ENCODE results near the gene MAGI2. TPM values are rescaled to one million over a fixed set of nuclear protein-coding genes. Genes with fewer than 3 reads are reported as not detected.

MAGI2 gene
- total RNA-seq, 1 experiment from 2014 or later: 0.07 TPM

DNA sequence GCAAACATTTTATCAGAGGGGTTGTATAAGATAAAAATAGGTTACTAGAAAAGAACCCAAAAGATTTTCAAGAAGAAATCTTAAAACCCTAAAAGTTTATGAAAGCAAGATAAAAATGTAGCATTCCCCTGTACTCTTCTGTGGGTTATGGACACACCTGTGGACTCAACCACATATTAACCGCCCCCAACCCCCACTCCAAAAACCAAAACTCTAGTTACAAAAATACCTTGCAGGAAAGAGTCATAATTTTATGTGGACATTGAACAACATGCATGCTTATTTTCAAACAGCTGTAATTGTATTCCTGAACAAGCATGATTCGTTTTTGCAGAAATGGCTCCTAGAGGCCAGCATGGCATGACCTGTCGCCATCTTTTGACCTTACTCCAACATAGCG lies 1188.0 kb downstream of the MAGI2 start:
- no TSS peak for BruUV-seq (replicated peaks)
- Mint-ChIP-seq H3K4me1 (ENCODE audit: insufficient read depth, unreplicated experiment) (no peaks in the 10 kb centered on the region), H3K27ac (ENCODE audit: low read depth, unreplicated experiment) (no peak overlapping the region), H3K27me3 (ENCODE audit: insufficient read depth, unreplicated experiment) (peaks cover 26% of the 10 kb centered on the region), H3K4me3 (ENCODE audit: unreplicated experiment) (no peak overlapping the region), H3K9me3 (ENCODE audit: unreplicated experiment) (no peaks in the 10 kb centered on the region), H3K36me3 (ENCODE audit: insufficient read depth, unreplicated experiment) (no peaks in the 10 kb centered on the region)
- no peak for DNase-seq (ENCODE audit: unreplicated experiment)
- ChIA-PET CTCF (interaction anchor here (0.8 kb wide), 1 partner anchor 97 kb away, joined by 3 read pairs; no protein-coding TSS in a partner anchor), POLR2A (no interaction called here)
- TF ChIP-seq, protein P1, sequence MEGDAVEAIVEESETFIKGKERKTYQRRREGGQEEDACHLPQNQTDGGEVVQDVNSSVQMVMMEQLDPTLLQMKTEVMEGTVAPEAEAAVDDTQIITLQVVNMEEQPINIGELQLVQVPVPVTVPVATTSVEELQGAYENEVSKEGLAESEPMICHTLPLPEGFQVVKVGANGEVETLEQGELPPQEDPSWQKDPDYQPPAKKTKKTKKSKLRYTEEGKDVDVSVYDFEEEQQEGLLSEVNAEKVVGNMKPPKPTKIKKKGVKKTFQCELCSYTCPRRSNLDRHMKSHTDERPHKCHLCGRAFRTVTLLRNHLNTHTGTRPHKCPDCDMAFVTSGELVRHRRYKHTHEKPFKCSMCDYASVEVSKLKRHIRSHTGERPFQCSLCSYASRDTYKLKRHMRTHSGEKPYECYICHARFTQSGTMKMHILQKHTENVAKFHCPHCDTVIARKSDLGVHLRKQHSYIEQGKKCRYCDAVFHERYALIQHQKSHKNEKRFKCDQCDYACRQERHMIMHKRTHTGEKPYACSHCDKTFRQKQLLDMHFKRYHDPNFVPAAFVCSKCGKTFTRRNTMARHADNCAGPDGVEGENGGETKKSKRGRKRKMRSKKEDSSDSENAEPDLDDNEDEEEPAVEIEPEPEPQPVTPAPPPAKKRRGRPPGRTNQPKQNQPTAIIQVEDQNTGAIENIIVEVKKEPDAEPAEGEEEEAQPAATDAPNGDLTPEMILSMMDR (IDR thresholded peaks at IDR 0.05; ENCODE audit: unreplicated experiment): no peak
- intact Hi-C loops (cut with micrococcal nuclease): no loop called here

DNA sequence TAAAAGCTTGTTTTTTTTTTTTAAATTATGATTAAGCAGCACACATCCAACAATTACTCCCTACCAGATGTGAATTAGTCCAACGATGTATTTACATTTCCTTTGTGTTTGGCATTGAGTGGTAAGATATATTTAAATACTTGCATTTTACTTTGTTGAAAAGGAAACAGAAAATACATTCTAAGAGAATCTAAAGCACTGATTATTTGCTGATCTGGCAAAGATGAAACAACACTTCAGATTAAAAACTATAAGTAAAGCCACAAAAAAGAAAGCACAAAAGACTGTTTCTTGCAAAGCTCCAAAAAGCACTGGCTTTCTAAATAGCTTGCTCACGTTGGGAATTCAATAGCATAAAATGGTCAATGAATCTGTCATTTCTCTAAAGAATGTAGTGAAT lies 1188.4 kb downstream of the MAGI2 start:
- H3K4me1 Mint-ChIP-seq (ENCODE audit: insufficient read depth, unreplicated experiment): no peaks in the 10 kb centered on the region
- no peak for DNase-seq (ENCODE audit: unreplicated experiment)
- peaks cover 26% of the 10 kb centered on the region for H3K27me3 Mint-ChIP-seq (ENCODE audit: insufficient read depth, unreplicated experiment)
- intact Hi-C loops (cut with micrococcal nuclease): no loop called here
- no peaks in the 10 kb centered on the region for H3K36me3 Mint-ChIP-seq (ENCODE audit: insufficient read depth, unreplicated experiment)
- ChIA-PET POLR2A (no interaction called here), CTCF (interaction anchor here (0.8 kb wide), 1 partner anchor 97 kb away, joined by 3 read pairs; no protein-coding TSS in a partner anchor)
- H3K27ac Mint-ChIP-seq (ENCODE audit: low read depth, unreplicated experiment): no peak overlapping the region
- H3K9me3 Mint-ChIP-seq (ENCODE audit: unreplicated experiment): no peaks in the 10 kb centered on the region
- H3K4me3 Mint-ChIP-seq (ENCODE audit: unreplicated experiment): no peak overlapping the region
- BruUV-seq (replicated peaks): no TSS peak
- TF ChIP-seq, protein P1 (IDR thresholded peaks at IDR 0.05; ENCODE audit: unreplicated experiment): no peak

DNA sequence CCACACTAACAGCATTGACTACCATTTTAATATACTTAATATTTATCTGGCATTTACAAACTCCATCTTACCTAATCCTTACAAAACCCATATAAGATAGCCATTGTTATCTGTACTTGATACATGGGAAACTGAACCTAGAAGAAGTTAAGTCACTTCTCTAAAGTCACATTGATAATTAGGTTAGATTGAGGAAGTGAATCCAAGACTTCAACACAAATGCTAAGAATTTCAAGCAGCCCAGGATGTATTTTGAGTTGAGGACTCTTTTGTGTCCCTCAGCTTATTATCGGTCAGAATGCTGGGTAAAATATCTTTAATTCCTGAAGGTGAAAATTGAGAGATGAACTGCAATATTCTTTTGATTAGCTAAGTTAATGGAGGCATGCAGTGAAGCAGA lies 1189.4 kb downstream of the MAGI2 start:
- ChIA-PET POLR2A (interaction anchor here (0.5 to 0.6 kb wide), 2 partner anchors 99 to 270 kb away, joined by 3 read pairs; no protein-coding TSS in a partner anchor), CTCF (no interaction called here)
- TF ChIP-seq, protein P1 (IDR thresholded peaks at IDR 0.05; ENCODE audit: unreplicated experiment): no peak
- H3K36me3 Mint-ChIP-seq (ENCODE audit: insufficient read depth, unreplicated experiment): no peaks in the 10 kb centered on the region
- peaks cover 26% of the 10 kb centered on the region for H3K27me3 Mint-ChIP-seq (ENCODE audit: insufficient read depth, unreplicated experiment)
- H3K4me3 Mint-ChIP-seq (ENCODE audit: unreplicated experiment): no peak overlapping the region
- intact Hi-C loops (cut with micrococcal nuclease): no loop called here
- H3K9me3 Mint-ChIP-seq (ENCODE audit: unreplicated experiment): no peaks in the 10 kb centered on the region
- DNase-seq (ENCODE audit: unreplicated experiment): no peak
- H3K4me1 Mint-ChIP-seq (ENCODE audit: insufficient read depth, unreplicated experiment): no peaks in the 10 kb centered on the region
- BruUV-seq (replicated peaks): no TSS peak
- no peak overlapping the region for H3K27ac Mint-ChIP-seq (ENCODE audit: low read depth, unreplicated experiment)

DNA sequence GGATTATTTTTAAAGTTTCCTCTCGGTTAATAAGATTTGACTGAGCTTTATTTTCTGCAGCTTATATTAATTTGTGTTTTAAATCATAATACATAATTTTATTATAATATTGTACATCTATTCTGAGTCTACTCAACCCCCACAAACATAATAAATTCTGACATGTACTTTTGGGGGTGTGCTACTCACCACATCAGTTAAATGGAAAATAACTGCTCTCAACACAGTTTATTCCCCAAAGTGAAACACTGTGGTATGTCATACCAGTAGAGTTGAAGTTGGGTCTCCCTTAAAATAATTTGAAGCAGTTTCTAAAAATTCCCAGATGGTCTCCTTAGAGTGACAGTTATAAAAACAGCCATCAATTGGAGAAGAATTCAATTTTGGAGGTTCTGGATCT lies 1191.7 kb downstream of the MAGI2 start:
- BruUV-seq (replicated peaks): no TSS peak
- Mint-ChIP-seq H3K36me3 (ENCODE audit: insufficient read depth, unreplicated experiment) (no peaks in the 10 kb centered on the region), H3K9me3 (ENCODE audit: unreplicated experiment) (no peaks in the 10 kb centered on the region), H3K4me1 (ENCODE audit: insufficient read depth, unreplicated experiment) (no peaks in the 10 kb centered on the region), H3K4me3 (ENCODE audit: unreplicated experiment) (no peak overlapping the region), H3K27ac (ENCODE audit: low read depth, unreplicated experiment) (no peak overlapping the region), H3K27me3 (ENCODE audit: insufficient read depth, unreplicated experiment) (peaks cover 26% of the 10 kb centered on the region)
- CTCF ChIA-PET: no interaction called here
- TF ChIP-seq, protein P1 (IDR thresholded peaks at IDR 0.05; ENCODE audit: unreplicated experiment): no peak
- intact Hi-C loops (cut with micrococcal nuclease): no loop called here
- POLR2A ChIA-PET: no interaction called here
- DNase-seq (ENCODE audit: unreplicated experiment): no peak

Data from MCF 10A (cell line).